PC-3 (cell line): ENCODE data around the gene PRC1. TPM values are rescaled to one million over a fixed set of nuclear protein-coding genes. Genes with fewer than 3 reads are reported as not detected.

Source experiments
- ATAC-seq: fragments of 200-7000 bp; cut with Tn5 transposase; 2 replicates; pipeline ENCODE4 v1.9.1; 2020; ENCODE audit warnings: mild to moderate bottlenecking, moderate library complexity
- BruUV-seq: library from RNA; stranded (reverse); fragments of 400-500 nt; replicated peaks from 2 replicates; lab custom pipeline; 2021; lab: Mats Ljungman, UMichigan
- CTCF ChIA-PET: fragments of 300-600 bp; sonication (Branson Sonifier 250); formaldehyde crosslinking; loops from one replicate; lab custom pipeline; 2022; ENCODE audit warnings: antibody characterized with exemption; lab: Charles Lee
- POLR2A ChIA-PET: fragments of 300-600 bp; sonication (Branson Sonifier 250); formaldehyde crosslinking; loops from one replicate; lab custom pipeline; 2022; ENCODE audit warnings: antibody characterized with exemption; ENCODE audit not compliant: unreplicated experiment; lab: Charles Lee
- DNase-seq: peaks from one replicate; pipeline ENCODE4 v3.0.0-alpha.2; 2015
- H2AFZ ChIP-seq: fragments of 300-600 bp; sonication (generic); 2 replicates; pipeline ENCODE4 v1.6.0; 2016; ENCODE audit warnings: antibody characterized with exemption, low read length
- H3F3A ChIP-seq: fragments of 300-600 bp; sonication (generic); one replicate; pipeline ENCODE4 v1.6.0; 2017; ENCODE audit warnings: antibody characterized with exemption, low read length, control low read depth, mild to moderate bottlenecking; ENCODE audit not compliant: unreplicated experiment
- H3K27ac ChIP-seq: fragments of 300-600 bp; sonication (generic); 2 replicates; pipeline ENCODE4 v1.5.1; 2016; ENCODE audit warnings: mild to moderate bottlenecking, low read length
- H3K27me3 ChIP-seq: fragments of 300-600 bp; sonication (generic); 2 replicates; pipeline ENCODE4 v1.6.1; 2016; ENCODE audit warnings: low read length, mixed read lengths
- H3K36me3 ChIP-seq: fragments of 300-600 bp; sonication (generic); 2 replicates; pipeline ENCODE4 v1.6.1; 2016; ENCODE audit warnings: low read depth, mixed run types, low read length, mixed read lengths
- H3K4me1 ChIP-seq: fragments of 300-600 bp; sonication (generic); 2 replicates; pipeline ENCODE4 v1.5.1; 2016; ENCODE audit warnings: low read length; ENCODE audit not compliant: insufficient read depth
- H3K4me2 ChIP-seq: fragments of 300-600 bp; sonication (generic); 2 replicates; pipeline ENCODE4 v1.6.0; 2016; ENCODE audit warnings: low read length
- H3K4me3 ChIP-seq: fragments of 300-600 bp; sonication (generic); 2 replicates; pipeline ENCODE4 v1.5.1; 2016; ENCODE audit warnings: mild to moderate bottlenecking, low read length, mixed read lengths
- H3K79me2 ChIP-seq: fragments of 300-600 bp; sonication (generic); 2 replicates; pipeline ENCODE4 v1.6.1; 2017; ENCODE audit warnings: low read length, mixed read lengths
- H3K9ac ChIP-seq: fragments of 300-600 bp; sonication (generic); 2 replicates; pipeline ENCODE4 v1.6.0; 2016; ENCODE audit warnings: mild to moderate bottlenecking, low read length
- H3K9me2 ChIP-seq: fragments of 300-600 bp; sonication (generic); replicated peaks from 2 replicates; pipeline ENCODE4 v1.6.1; 2016; ENCODE audit warnings: mixed run types, low read length, mixed read lengths
- H3K9me3 ChIP-seq: fragments of 300-600 bp; sonication (generic); 2 replicates; pipeline ENCODE4 v1.6.1; 2016; ENCODE audit warnings: low read length, mixed read lengths
- H4K20me1 ChIP-seq: fragments of 300-600 bp; sonication (generic); 2 replicates; pipeline ENCODE4 v1.6.1; 2016; ENCODE audit warnings: low read length, mixed read lengths
- CTCF ChIP-seq: fragments of 300-600 bp; sonication (generic); conservative IDR thresholded peaks from 2 replicates; pipeline ENCODE4 v1.5.1; 2017; ENCODE audit warnings: antibody characterized with exemption, low read depth, mild to moderate bottlenecking, low read length
- EZH2 ChIP-seq: fragments of 300-600 bp; sonication (generic); IDR thresholded peaks from one replicate; pipeline ENCODE4 v1.6.1; 2017; ENCODE audit warnings: antibody characterized with exemption, mild to moderate bottlenecking, low read length; ENCODE audit not compliant: unreplicated experiment
- EZH2phosphoT487 ChIP-seq: fragments of 300-600 bp; sonication (generic); IDR thresholded peaks from 2 replicates; pipeline ENCODE4 v1.6.1; 2018; ENCODE audit warnings: mild to moderate bottlenecking, antibody characterized with exemption, low read length, borderline replicate concordance
- intact Hi-C: fragments of 100-400 bp; cut with micrococcal nuclease; formaldehyde crosslinking; loops from 2 replicates; pipeline ENCODE4 v1.9.0; 2023
- total RNA-seq: library from RNA; depleted of rRNA; stranded (reverse); fragments of >200 nt; gene quantifications from 2 replicates; pipeline ENCODE4 v1.2.3, GENCODE V29; 2014

Gene PRC1
- total RNA-seq, 1 experiment from 2014 or later, result 236 TPM

- H3K9me3 ChIP-seq, result no peaks in the 10 kb centered on the region
- BruUV-seq, result no TSS peak
- TF ChIP-seq EZH2 (no peak), EZH2phosphoT487 (no peak), CTCF (no peak)
- no peaks in the 10 kb centered on the region for H3F3A ChIP-seq
- no peak overlapping the region for H3K4me3 ChIP-seq
- no peaks in the 10 kb centered on the region for H3K4me1 ChIP-seq
- no peaks in the 10 kb centered on the region for H3K36me3 ChIP-seq
- ChIA-PET POLR2A (no interaction called here), CTCF (no interaction called here)
- no peak overlapping the region for H2AFZ ChIP-seq
- no peak for DNase-seq
- no peak overlapping the region for H3K9ac ChIP-seq
- H3K79me2 ChIP-seq, result no peaks in the 10 kb centered on the region
- ATAC-seq, result no peak
- H3K27ac ChIP-seq, result no peak overlapping the region
- no peaks in the 10 kb centered on the region for H3K9me2 ChIP-seq
- intact Hi-C loops, result no loop called here
- H4K20me1 ChIP-seq, result no peaks in the 10 kb centered on the region
- no peak overlapping the region for H3K4me2 ChIP-seq
- no peaks in the 10 kb centered on the region for H3K27me3 ChIP-seq
These were observed 75.5 kb downstream of the PRC1 start for GRCh38 chr15:90918835-90919234.

DNA sequence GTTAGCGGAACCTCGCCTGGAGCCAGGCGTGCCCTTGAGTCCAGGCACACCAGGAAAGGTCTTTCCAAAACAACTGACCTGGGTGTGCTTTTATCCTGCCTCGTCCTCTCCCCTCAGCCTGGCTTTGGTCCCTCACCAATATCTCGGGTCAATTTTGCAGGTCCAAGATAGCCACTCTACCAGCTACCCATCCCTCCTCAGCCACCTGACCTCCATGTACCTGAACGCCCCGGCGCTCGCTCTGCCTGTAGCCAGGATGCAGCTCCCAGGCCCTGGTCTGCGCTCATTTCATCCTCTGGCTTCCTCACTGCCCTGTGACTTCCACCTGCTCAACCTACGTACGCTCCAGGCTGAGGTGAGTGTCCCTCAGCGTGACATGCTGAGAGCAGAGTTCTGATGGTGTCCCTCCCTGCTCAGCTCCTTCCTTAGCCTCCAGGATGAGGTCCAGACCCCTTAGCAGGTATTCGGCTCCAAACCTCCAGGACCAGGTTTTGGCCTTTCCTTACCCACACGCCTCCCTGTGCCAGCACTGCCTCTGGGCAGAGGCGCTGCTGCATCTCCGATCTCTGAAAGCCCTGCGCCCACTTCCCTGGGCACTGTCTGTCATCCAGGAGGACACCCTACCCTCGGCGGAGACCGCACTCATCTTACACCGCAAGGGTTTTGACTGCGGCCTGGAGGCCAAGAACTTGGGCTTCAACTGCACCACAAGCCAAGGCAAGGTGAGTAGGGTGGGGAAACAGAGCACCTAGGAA lies 76.1 kb downstream of the PRC1 start:
- TF ChIP-seq CTCF (no peak), EZH2 (no peak), EZH2phosphoT487 (no peak)

GRCh38 chr15:90917569-90917968 lies 76.8 kb downstream of the PRC1 start:
- no peak overlapping the region for H3K4me3 ChIP-seq
- no peaks in the 10 kb centered on the region for H3K27me3 ChIP-seq
- POLR2A ChIA-PET, result no interaction called here
- no peak overlapping the region for H3K9ac ChIP-seq
- H3K9me3 ChIP-seq, result no peaks in the 10 kb centered on the region
- no peak for DNase-seq
- no peak for ATAC-seq
- BruUV-seq, result no TSS peak
- no peak overlapping the region for H3K27ac ChIP-seq
- H4K20me1 ChIP-seq, result no peaks in the 10 kb centered on the region
- H3K4me2 ChIP-seq, result no peak overlapping the region
- H3K79me2 ChIP-seq, result no peaks in the 10 kb centered on the region
- intact Hi-C loops, result no loop called here
- H3K4me1 ChIP-seq, result no peaks in the 10 kb centered on the region
- TF ChIP-seq EZH2phosphoT487, result no peak
- no peak for TF ChIP-seq EZH2
- TF ChIP-seq CTCF, result no peak
- no peaks in the 10 kb centered on the region for H3K9me2 ChIP-seq
- CTCF ChIA-PET, result no interaction called here
- H2AFZ ChIP-seq, result no peak overlapping the region
- H3K36me3 ChIP-seq, result no peaks in the 10 kb centered on the region
- H3F3A ChIP-seq, result no peaks in the 10 kb centered on the region

More for the DNA sequence above, 76.1 kb downstream of the PRC1 start:
- ATAC-seq (no peak), DNase-seq (no peak)
- Histone ChIP-seq H3K27me3 (no peaks in the 10 kb centered on the region), H3K36me3 (no peaks in the 10 kb centered on the region), H2AFZ (no peak overlapping the region), H3K4me2 (no peak overlapping the region), H3K27ac (no peak overlapping the region), H4K20me1 (no peaks in the 10 kb centered on the region), H3K4me3 (no peak overlapping the region), H3K79me2 (no peaks in the 10 kb centered on the region), H3K9me3 (no peaks in the 10 kb centered on the region), H3F3A (no peaks in the 10 kb centered on the region), H3K9me2 (no peaks in the 10 kb centered on the region), H3K9ac (no peak overlapping the region), H3K4me1 (no peaks in the 10 kb centered on the region)
- intact Hi-C loops, result no loop called here
- POLR2A ChIA-PET, result no interaction called here
- BruUV-seq, result no TSS peak
- CTCF ChIA-PET, result no interaction called here
